D341Med (cell line): Measurements from ENCODE around the gene SH3RF1.
A peak's percentile ranks its signal among the peaks of the same experiment; 100 is the strongest.

Experiments used
- DNase-seq: peaks from one replicate; pipeline ENCODE4 v3.0.0; 2012; ENCODE audit warnings: low spot score

Gene SH3RF1

DNA sequence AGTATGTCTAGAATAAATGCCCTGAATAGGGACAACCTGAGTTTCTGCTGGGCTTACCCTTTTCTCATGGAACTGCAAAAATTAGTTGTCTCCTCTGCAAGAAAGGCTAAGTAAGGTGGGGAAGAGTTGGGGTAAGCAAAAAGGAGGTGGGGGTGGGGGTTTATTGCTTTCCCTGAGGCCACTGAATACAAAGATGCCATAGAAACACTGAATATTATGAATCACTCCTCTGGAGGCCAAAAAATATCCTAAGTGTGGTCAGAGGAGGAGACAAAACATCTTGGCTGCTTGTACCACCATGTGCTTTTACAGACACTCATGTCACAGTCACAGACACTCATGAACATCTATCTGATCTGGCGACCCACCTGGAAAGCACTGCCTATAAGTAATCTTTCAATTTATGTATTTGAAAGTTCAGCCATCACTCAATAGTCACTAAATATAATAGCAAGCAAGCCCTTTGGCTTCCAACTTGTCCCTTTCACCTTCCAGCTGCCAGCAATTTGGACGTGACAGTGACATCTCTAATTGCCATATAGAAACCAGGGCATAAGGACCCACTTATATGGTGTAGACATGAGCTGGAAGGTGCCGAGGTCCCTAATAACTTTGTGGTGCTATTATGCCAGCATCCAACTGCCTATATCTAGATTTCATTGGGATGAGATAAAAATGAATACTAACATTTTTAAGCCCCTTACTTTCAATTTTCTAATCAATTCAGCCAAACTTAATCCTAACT, 138.0 kb downstream of the SH3RF1 start:
- no peak for DNase-seq

DNA sequence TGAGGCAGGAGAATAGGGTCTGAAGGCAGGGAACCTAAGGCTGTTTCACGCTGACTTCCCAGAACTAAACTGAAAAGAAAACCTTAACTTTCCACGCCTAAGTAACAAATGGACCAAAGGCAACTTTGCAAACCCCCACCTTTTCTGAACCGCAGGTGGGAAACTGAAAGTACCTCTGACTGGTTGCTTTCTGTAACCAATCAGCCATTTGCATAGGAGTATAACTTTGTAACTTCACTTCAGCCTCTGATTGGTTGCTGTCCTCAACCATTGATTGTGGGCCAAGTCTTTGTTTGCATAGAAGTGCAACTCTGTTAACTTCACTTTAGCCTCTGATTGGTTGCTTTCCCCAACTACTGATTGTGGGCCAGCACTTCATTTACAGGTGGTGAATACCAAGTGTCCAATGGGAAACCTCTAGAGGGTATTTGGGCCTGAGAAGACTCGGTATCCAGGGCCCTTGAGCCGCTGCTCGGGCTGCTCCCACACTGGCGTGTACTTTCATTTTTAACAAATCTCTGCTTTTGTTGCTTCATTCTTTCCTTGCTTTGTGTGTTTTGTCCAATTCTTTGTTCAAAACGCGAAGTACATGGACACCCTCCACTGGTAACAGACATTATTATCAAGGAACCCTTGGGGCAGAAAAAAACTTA, 139.1 kb downstream of the SH3RF1 start:
- no peak for DNase-seq

DNA sequence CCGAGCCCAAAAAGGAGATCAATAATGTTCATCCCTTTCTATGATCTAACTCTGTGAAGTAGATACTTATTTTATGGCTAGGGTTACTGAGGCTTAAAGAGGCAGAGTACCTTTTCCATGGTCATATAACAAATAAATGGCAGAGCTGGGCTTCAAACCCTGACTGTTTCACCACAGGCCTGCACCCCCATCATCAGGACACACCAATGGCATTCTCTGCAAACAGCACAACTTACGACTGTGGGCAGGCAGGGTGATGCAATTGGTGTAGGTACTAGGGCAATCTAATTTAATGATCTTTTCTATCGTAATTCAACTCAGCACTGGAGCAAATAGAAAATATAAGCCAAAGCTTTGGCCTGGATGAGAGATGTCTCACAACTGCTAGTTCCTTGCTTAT, 141.9 kb downstream of the SH3RF1 start:
- no peak for DNase-seq

DNA sequence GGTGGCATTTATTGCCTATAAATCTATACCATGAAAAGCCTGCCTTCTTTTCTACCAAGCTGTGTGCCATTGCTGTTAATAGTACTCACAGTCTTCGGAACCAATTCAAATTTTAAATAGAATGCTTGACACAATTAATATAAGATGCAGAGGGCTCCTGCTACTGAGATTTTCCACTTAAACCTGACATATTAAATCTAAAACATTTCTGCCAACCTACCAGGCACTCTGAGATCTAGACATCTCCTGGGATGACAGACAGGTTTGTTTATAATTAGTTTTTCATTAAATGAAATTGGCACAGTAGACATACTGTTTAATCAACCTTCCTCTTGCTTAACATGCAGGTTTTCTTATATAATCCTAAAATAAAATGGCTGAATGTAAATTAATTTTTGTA, 143.4 kb downstream of the SH3RF1 start:
- no peak for DNase-seq

DNA sequence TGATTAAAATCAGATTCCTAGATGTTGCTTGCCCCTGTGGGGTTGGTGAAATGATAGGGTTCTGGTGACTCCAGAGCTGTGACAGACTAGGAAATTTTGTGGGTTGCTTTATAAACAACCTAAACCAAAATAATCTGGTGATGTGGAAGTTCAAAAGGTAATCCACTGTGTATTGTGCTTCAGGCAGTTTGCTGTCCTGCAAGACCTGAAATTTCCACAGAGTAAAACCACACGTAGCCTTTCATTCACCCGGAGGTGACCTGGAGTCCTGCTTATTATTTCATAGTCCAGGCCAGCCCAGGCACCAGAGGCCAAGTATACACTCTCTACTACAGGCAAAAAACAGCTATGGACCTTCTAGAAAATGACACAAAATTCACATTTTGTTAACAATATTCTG, 146.1 kb downstream of the SH3RF1 start:
- no peak for DNase-seq

DNA sequence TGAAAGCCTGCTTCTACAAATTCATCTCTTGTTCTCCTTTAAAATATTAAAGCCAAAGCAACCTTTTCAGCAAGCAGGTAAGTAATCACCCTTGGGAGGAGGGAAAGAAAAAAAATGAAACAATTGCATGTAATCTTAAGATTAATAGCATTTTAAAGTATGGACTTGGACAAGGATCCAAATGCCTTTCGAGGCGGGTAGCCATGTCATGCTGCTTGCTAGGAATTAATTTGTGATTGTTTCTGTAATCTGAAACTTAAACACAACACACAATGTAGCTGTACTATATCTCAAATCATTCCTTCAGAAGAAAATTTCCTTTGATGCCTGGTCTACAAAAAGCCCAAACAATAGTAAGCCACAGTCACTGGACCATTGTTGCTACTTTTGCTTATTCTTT, 148.3 kb downstream of the SH3RF1 start:
- no peak for DNase-seq

DNA sequence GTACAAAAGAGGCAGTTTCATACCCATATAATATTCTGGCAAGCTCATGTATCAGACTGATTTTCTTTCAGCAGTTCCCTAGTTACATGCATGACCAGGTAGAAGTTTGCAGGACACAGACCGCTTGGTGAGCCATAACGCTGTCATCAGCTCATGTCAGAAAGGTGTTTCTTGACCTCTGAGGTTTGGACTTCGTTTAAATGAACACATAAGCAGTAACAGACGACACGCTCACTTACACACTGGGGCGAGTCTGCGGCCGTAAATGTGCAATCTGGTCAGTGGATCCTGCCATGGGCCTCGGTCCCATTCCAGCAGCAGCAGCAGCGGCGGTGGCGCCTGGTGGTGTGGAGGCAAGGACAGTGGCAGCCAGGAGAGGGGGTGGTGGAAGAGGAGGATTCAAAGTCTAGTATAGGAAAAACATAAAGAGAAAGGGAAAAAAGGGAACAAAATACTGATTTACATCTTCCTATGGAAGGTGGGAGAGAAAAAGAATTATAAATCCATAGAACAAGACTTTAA, 148.8 kb downstream of the SH3RF1 start:
- no peak for DNase-seq

DNA sequence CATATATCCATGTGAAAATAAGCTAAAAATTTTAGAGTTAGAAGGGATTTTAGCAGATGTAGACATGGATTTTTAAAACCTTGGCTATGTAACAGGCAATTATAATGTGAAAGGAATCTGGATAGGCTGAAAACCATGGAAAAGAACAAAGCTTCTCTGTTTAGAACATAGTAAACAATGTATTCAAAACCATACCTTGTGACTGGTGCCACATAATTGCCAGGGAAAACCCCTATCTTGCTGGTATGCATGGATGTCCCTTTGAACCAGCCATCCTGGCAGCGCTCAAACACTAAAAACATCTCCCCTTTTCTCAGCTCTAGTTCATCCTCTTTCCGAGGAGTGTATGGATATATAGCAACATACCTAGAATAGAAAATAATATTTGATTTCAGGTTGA, 150.1 kb downstream of the SH3RF1 start:
- no peak for DNase-seq

DNA sequence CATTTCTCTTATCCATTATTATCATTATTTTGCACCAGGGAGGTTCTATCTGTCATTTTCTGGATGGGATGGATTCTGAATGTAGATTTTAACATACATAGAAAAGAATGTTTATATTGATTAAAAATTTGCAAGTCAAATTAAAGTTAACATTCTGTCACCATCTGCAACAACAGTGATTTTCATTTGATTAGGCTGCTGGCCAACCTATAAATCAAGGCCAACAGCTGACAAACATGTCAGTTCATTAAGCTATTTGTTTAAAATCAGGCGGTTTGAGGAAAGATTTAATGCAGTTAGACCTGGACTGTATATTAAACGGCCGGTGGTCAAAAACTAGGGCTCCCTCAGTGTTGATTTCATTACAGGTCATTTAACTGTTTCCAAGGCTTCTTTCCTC, 151.2 kb downstream of the SH3RF1 start:
- DNase-seq: no peak

DNA sequence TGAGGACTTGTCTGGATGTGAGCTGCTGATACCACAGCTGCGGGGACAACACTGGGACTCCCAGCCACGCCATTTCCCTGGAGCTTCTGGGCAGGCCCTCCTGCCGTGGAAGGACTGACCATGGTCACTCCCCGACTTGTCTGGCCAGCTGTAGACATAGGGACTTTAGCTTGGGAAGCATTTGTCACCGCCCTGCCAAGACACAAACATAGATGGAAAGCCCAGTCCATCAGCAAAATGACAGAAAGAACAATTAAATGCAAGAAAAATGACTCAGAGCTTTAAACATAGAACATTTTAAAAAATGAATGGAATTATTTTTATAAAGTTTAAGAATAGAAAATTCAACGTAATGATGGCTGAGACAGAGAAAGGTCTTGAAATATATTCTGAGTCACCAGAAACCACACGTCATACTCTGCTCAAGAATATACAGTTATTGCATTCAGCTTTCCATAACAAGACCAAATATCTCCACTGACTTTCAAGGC, 153.1 kb downstream of the SH3RF1 start:
- DNase-seq: no peak

DNA sequence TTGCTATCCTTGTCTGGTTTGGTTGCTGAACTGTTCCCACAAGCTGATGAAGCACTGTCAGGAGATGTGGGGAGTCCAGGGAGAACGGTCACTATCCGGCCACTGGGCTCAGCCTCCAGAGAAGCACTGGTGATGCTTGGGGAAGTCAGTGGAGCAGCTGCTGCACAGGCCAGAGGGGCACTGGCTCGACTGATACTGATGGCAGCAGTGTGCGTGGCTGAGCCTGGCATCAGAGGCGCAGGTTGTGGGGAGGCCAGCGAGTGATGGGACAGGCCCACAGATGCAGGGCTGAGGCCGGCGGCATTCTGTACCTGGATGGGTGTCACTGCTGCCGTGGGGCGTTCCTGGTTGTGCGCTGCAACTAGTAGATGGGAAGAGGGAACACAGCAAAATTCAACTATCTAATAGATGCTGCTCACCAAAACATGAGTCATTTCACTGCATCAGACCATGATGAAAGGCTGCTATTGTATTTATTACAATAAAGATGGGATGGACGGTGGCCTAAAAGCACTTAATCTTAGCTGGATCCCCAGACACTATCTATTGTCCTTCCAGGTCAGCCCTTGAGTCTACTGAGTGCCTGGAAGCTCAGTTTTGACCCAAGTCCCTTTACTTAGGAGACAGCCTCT, 154.4 kb downstream of the SH3RF1 start:
- DNase-seq: no peak

DNA sequence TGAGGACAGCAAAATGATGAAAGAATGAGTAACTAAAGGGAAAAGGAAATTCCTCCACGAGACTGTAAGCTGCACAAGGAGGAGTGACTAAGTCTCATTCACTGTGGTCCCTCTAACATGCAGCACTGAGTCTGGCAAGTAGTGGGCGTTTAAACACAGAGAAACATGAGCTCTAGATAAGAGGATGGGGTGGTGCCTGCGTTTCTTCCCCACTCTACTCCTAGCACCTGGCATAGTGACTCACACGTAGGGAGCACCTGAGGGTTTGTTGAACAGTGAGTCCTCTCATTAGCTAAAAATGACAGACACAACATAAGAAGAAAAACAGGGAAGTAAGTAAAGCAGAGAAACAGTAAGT, 154.9 kb downstream of the SH3RF1 start:
- DNase-seq: no peak

DNA sequence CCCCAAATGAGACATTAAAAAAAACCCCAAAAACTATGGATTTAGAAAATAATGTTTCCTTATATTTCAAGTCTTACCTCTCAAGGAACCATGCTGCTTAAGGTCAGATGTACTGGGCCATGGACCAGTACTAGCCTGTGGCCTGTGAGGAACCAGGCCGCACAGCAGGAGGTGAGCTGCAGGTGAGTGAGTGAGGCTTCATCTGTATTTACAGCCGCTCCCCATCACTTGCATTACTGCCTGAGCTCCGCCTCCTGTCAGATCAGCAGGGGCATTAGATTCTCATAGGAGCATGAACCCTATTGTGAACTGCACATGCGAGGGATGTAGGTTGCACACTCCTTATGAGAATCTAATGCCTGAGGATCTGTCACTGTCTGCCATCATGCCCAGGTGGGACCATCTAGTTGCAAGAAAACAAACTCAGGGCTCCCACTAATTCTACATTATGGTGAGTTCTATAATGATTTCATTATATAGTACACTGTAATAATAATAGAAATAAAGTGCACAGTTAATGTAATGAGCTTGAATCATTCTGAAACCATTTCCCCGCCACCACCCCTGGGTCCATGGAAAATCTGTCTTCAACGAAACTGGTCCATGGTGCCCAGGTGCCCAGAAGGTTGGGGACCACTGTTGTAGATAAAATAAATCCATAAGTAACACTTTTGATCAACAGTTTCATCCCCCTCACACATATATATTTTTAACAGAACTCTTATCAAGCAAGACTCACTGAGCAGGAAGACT, 155.4 kb downstream of the SH3RF1 start:
- no peak for DNase-seq

DNA sequence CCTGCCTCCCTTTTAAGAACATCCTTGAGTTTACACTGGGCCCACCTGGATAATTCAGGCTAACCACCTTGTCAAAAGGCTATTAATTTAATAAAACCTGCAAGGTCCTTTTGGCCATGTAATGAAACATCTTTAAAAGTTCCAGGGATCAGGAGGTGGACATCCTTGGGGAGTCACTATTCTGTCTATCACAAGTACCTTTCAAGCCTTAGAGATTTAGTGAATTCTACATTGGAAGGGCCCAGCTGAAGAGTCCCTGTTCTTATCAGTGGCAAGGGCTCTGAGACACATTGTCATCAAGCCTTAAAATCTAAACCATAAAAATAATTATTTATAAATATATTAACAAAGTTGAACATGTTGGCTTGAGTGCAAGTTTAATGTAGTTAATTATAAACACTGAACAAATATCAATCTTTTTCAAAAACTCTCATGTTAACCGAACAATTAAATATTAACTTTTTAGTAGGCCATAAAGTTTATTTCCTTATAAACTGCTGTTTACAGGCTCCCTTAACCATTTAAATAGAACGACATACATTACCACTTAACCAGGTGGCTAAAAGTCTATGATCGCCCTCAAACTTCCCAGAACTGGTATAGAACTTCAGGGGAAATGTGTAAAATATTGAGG, 156.3 kb downstream of the SH3RF1 start:
- DNase-seq: no peak

DNA sequence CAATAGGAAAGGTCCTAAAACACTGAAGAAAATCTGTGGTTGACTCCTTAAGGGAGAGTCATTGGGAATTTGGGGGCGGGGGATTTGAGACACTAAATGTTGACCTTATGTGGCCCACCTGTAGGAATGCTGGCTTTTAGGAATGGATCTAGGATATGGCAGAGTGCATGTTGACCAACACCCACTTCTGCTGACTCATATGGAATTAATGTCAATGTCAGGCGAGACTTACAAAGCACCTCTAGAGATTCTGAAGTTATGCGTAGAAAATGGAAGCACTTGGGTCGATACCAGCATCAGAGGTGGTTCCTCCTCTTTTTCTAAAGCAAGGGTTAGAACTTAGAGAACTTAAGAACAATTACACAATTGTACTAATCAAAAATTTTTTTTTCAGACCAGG, 160.1 kb downstream of the SH3RF1 start:
- DNase-seq: no peak

DNA sequence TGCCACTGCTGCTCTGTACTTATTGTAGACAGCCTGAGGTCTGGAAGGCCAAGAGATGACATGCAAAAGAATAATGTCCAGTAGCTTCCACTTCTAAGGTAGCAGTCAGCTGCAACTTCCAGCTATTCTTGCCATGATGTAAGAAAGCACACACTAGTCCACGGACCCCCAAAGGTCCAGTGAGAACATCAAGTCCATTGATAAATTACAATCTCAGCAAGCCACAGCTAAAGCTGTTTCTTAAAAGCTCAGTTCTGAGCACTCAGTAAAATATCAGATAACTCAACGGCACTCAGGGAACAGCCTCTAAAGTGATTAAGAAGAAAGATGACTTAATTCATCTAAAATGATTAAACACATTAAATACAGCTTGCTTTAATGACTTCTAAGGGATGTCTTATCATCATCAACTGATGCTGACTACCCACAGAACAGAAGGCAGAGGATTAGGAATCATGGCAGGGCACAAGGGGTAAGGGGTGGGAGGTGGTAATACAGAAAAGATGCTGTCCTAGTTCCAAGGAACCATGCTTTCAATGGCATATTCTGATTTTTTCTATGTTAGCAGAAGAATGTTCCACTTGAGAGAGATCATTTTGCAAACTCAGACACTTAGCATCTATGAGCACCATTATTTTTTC, 161.6 kb downstream of the SH3RF1 start:
- peak; percentile 67 for DNase-seq

DNA sequence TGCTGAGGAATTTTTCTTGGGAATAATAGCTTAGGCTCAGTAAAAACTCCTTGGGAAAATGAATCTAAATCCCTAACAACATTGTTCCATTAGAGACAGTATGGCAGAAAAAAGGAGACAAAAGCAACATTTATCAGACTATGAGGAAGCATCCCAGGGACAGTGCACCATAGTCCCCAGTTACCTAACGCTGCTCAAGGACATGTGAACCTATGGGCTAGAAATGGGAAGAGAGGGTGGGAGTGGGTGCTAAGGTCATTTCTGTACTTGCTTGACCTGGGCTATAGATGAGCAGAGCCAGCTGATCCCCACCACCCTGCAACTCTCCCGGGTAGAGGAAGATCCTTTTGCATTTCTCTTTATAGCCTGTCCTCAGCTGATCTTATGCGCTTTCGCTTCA, 162.5 kb downstream of the SH3RF1 start:
- no peak for DNase-seq

DNA sequence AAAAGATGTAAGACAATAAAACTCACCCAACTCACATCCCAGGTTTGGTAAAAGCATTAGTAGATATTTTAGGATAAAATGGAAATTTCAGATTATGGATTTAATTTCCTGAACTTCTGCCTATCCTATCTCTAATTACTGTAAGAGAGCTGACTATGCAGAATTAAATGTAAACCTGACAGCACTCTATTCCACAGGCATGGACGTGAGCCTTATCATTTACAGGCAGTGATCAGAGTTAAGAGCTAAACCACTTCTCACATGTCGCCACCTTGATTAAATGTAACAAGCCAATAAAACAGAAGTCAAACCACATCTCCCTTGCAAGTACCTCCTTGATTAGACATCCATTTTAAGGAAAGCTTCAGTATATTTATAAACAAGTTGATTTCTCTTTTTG, 163.2 kb downstream of the SH3RF1 start:
- DNase-seq: no peak

DNA sequence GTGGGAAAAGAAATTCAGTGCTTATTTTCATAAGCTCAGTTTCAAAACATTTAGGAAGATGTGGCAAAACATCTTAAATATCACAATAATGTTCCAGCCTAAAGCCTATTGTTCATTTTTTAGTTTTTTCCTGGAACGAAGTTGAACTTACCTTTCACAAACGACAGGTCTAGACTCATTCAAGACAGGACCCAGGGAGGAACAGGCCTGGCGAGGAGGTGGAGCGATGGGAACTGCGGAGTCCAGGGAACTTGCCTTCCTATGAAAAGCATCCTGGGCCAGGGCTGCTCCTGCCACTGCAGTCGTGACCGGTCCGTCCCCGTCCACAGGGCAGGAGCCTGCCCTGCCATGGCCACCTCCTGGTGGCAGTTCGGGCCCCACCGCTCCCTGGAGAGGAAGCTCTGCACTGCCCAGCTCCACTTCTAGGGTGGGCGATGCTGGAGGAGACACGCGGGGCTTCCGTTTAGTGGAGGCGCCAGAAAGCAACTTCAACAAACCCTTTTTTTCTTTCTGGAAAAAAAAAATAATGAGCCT, 164.0 kb downstream of the SH3RF1 start:
- DNase-seq: no peak

DNA sequence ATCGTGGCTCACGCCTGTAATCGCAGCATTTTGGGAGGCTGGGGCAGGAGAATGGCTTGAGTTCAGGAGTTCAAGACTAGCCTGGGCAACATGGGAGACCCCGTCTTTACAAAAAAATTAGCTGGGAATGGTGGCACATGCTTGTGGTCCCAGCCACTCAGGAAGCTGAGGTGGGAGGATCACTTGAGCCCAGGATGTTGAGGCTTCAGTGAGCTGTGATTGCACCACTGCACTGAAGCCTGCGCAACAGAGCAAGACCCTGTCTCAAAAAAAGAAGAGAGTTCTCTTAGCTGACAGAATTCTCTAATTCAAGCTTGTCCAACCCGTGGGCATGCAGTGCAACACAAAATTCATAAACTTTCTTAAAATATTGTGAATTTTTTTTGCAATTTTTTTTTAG, 165.1 kb downstream of the SH3RF1 start:
- no peak for DNase-seq

DNA sequence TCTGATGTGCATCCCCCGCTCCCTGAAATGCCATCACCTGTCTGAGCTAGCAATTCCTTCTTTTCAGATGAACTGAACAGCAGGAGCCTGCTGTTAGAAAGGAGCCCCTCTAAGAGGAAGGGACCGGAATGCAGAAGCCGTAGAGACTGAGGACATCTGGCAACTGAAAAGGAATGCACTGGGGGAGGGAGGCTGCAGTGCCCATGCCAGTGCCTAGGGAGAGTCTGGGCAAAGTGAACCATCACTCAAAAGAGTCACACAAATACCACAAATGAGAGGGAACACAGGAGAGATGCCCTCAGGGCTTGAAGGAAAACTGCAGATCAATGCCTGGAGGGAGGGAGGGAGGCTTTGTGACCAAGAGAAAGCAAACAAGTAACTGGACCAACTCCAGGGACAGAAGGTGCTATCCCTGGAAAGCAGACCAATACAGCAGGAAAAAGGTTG, 166.8 kb downstream of the SH3RF1 start:
- no peak for DNase-seq
